ENCODE results near the gene PID1.

The PID1 gene

DNA sequence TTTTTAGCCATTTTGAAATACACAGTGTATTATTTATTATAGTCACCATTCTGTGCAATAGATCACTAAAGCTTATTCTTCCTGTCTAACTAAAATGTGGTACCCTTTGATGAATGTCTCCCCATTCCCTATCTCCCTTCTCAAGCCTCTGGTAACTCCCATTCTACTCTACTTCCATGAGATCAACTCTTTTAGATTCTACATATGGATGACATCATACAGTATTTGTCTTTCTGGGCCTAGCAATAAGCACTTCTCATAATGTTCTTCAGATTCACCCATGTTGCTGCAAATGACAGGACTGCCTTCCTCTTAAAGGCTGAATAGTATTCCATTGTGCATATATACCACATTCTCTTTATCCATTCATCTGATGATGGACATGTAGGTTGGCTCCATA lies 210.9 kb downstream of the PID1 start:
- no peak for DNase-seq

DNA sequence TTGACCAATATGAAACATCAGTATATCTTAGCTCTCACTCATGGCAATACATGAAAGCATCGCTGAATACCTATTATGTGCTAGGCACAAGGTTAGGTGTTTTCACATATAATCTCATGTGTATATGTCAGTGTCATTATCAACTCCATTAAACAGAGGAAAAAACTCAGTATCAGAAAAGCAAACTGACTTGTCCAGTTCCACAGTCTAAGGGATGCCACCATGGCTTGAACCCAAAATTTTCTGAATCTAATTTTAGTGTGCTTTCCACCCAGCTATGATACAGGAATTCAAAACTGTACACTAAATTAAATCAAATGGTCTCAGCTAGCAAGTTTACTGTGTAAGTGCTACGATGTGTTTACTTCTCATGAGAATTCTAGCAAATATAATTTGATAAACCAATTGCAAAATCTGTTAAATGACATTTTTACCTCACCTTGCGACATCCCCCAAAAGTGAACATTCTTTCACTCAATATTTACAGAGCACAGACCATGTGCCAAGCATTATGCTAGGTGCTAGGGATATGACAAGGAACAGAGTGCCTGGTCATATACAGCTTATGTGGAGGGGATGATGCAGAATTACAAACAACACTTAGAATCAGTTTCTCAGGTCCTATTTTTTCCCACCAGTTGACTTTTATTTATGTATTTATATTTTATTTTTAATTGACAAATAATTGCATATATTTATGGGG lies 211.6 kb downstream of the PID1 start:
- no peak for DNase-seq

- no peak for DNase-seq
Measured at GRCh38 chr2:229057976-229058553, 213.0 kb downstream of the PID1 start.

DNA sequence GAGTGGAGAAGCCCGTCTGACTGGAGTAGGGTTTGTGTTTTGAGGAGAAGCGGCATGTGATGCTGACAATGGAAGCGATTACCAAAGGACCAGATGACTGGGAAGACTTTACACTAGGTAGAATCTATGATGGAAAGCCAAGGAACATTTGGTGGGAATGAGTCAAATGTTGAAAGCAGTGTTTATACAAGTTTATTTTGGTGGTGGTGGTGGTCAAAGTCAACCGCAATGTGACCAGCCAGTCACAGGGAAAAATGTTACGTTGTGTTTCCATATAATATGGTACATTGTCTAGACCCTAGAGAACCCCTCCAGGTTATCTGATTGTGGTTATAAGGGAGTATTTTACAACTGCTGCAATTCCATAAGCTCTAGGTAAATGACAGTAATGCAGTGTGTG lies 216.8 kb downstream of the PID1 start:
- no peak for DNase-seq

DNA sequence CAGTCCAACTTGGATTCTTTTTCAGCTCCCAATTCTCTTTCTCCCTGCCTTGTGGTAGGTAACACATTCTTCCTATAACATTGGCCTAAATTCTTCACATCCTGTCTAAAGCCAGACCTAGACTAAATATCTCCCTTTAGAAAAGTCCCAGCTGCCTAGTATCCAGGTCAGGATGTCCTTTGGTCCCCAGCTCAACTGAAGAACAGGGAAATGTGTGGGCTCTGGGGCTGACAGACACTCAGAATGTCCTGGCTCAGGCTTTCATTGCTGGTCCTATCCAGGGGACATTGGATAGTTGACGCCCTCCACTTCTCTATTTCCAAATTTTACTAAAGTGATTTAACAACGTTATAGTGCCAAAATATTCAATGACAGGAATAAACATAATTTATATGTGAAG lies 219.3 kb downstream of the PID1 start:
- no peak for DNase-seq

GRCh38 chr2:229050133-229050532 lies 221.0 kb downstream of the PID1 start:
- DNase-seq, result no peak

DNA sequence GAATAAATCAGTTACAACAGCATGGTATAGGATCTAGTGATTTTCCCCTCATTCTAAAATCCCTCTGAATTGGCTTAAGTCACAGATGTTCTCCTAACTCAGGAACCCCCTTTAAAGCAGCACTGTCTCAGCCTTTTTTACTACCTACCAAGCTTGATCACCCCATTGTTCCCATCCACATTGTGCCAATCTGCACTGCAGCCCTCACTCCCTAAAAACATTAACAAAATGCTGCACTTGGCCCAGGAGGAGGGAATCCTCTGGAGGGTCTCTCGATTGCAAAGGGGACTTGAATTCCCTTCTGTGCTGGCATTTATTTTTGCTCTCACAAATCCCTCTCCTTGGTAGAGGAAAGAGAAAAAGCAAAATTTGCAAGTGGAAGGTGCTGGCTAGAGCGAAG lies 223.0 kb downstream of the PID1 start:
- no peak for DNase-seq

- no peak for DNase-seq
Measured at GRCh38 chr2:229045671-229046070, 225.4 kb downstream of the PID1 start.

- no peak for DNase-seq
Measured at GRCh38 chr2:229044581-229044980, 226.5 kb downstream of the PID1 start.

DNA sequence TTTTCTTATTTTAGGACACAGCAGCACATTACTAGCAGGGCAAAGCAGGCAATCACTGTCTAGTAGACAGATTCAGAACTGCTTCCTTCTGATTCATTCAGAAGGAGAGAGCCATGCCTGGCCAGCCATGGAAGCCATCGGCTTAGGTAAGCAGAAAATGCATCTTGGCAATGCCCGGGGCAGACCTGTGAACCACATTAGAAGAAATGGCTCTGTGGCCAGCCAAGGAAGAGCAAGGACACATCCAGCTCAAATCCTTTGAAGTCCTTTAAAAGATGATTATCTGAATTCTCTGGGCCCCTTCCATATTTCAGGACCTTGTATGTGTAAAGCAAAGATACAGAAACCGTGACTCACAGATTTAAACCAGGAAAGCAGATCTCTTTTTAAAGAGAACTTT lies 227.4 kb downstream of the PID1 start:
- no peak for DNase-seq

GRCh38 chr2:229042349-229042748 lies 228.7 kb downstream of the PID1 start:
- no peak for DNase-seq

- no peak for DNase-seq
Measured at GRCh38 chr2:229041691-229042090, 229.4 kb downstream of the PID1 start.

- no peak for DNase-seq
Measured at GRCh38 chr2:229037621-229038020, 233.5 kb downstream of the PID1 start.

GRCh38 chr2:229033816-229034215 lies 237.3 kb downstream of the PID1 start:
- DNase-seq, result no peak

GRCh38 chr2:229032608-229033234 lies 238.4 kb downstream of the PID1 start:
- no peak for DNase-seq

DNA sequence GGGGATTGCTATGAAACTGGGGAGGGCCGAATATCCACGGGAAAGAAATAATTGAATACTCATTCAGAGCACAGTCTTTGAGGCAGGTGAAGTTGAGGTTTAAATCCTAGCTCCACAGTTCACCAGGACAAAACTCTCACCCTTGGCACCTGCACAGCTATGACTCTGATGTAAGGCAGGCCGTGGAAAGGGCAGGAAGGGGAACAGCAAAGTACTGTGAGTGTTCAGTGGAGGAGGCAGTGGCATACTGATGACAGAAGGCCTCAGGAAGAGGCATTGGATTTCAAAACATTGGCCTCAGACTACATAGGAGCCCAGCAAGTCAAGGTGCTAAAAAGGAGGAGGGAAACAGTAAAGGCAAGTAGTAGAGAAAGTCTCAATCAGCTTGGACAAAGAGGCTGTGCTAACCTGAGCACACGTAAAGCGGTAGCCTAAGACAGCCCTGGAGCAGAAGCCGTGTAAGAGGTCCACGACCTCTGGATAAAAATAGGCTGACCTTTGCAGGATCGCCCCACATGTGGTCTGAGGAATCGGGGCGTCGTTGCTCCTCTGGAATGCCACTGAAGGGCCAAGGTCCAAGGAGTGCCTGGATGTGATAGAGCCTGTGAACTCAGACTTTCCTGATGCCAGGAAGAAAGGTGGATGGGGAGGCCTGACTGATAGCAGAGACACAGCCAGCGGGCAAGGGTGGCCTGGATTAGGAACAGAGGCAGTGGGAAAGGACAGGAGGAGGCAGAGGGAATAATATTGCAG lies 243.6 kb downstream of the PID1 start:
- no peak for DNase-seq

DNA sequence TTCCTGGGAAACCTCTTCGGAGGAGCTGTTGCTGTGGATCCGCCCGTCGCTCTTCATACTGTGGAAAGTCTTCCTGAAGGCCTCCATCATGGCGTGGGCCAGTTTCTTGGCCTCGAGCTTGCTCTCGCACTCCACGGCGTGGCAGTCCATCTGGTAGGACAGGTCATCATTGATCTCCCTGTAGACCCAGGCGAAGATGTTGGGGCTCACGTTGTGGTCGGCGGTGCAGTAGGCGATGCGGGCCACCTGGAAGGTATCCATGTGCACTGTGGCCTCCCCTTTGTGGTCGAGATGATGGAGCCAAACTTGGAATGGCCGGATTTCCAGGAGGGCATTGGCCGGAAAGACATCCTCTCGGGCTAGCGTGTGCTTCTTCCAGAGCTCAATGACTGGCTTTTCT lies 245.4 kb downstream of the PID1 start:
- no peak for DNase-seq

GRCh38 chr2:229022652-229023051 lies 248.4 kb downstream of the PID1 start:
- DNase-seq, result no peak

GRCh38 chr2:229022071-229022470 lies 249.0 kb downstream of the PID1 start:
- DNase-seq, result no peak

GRCh38 chr2:229009816-229010215 lies 261.3 kb downstream of the PID1 start:
- DNase-seq, result no peak

DNA sequence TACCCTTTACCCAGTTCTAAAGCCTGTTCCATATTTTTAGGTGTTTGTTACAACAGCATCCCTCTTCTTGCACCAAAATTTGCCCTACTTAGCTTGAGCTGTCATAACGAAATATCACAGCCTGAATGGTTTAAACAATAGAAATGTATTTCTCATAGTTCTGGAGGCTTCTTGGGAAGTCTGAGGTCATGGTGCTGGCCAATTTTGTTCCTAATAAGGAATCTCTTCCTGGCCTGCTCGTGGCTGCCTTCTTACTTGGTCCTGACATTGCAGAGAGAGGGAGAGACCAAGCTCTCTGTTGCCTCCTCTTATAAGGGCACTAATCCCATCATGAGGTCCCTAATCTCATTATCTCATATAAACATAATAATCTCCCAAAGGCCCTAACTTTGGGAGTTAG lies 267.8 kb downstream of the PID1 start:
- DNase-seq, result no peak

DNA sequence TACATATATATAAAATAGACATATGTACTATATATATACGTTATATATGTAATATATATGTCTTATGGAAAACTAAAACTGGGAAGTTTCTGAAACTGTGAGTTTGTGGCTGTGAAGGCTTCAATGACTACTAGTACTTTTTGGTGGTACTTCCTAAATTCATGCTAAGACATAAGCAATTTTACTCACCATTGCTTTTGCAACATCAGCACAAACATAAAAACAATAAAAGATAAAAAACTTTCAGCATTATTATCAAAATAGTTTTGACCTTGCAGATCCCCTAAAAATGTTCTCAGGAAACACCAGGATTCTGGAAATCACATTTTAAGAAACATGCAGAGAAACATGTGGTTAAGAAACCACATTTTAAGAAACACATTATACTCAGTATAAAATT lies 269.9 kb downstream of the PID1 start:
- no peak for DNase-seq

- DNase-seq, result no peak
Measured at GRCh38 chr2:228999326-228999725, 271.8 kb downstream of the PID1 start.

DNA sequence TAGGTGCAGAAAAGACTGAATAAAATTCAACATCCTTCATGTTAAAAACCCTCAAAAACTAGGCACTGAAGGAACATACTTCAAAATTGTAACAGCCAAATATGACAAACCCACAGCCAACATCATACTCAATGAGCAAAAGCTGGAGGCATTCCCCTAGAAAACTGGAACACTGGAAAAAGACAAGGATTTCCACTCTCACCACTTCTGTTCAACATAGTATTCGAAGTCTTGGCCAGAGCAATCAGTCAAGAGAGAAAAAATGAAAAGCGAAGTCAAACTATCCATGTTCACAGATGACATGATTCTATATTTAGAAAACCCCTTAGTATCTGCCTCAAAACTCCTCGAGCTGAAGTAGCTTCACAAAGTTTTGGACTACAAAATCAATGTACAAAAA lies 282.3 kb downstream of the PID1 start:
- no peak for DNase-seq
